Suppressor macrophage treated with lipopolysaccharide for 4 hours (primary cell): Measurements from ENCODE around the gene OST4.

Source experiments
- DNase-seq: peaks from one replicate; pipeline ENCODE4 v3.0.0-alpha.2; 2020

Gene OST4

DNA sequence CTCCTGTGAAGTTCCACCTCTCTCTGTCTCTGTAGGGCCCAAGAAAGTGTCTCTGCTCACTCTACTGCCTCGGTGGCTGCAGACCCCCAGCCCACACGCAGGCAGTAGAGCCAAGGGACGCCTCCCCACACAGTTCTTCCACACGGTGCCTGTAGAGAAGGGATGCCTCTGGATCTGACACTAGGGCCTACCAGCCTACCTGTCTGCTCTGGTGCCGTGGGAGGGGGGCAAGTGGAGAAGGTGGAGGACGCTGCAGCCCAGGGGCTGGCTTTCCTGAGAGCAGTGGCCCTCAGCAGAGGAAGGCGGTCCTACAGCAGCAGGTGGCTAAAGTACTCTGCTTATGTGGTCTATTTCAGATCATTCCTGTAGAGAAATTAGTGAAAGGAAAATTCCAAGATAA is 47.7 kb downstream of the OST4 start:
- no peak for DNase-seq

DNA sequence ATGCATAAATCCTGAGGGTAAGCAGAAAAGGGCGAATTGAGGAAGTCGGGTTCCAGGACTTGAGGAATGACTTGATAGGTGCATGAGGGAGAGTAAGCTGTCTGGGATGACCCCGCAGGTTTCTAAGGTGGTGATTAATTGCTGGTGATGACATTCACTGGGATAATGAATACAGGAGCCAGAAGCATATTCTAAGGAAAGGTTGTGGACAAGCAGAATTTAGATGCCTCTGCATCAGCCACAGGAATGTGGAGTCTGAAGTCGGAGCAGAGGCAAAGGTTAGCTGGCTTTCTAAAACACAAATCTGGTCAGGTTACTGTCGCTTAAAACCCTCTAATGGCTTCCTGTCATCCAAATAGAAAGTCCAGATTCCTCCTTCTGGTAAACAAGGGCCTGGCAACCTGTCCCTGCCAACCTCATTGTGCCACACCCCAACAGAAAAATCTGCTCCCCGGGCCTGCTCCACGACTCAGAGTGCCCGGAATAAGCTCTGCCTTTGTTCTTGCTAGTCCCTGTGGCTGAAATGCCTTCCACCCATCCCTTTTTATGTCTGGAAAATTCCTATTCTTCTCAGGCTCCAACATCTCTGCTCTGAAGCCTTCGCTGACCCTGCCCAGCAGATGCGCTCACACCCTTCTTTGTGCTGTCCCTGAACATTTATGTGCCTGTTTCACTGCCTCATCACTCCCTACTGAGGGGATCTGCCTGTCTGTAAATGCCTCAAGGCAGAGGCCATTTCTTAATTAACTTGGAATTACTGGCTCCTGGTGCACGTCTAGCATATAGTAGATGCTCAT is 50.0 kb downstream of the OST4 start:
- no peak for DNase-seq
